Neutrophil (primary cell): Measurements from ENCODE around the gene RHBDD1.

Experiments
- H3K27ac ChIP-seq: fragments of 200-600 bp; sonication (generic); 2 replicates; pipeline ENCODE4 v1.5.1; 2016; ENCODE audit warnings: mild to moderate bottlenecking, moderate library complexity
- H3K27me3 ChIP-seq: fragments of 200-600 bp; sonication (generic); 2 replicates; pipeline ENCODE4 v1.6.0; 2016; ENCODE audit warnings: mild to moderate bottlenecking
- H3K36me3 ChIP-seq: fragments of 200-600 bp; sonication (generic); 2 replicates; pipeline ENCODE4 v1.5.1; 2017
- H3K4me1 ChIP-seq, 2 experiments: fragments of 200-600 bp in 1 of 2; sonication (generic) in 1 of 2; 1 replicate in 1 of 2; 2 replicates in 1 of 2; pipeline versions ENCODE4 v1.5.1 to v1.6.1; 2013 to 2016; ENCODE audit warnings: low read depth in 1 of 2, low read length in 1 of 2, mild to moderate bottlenecking in 1 of 2, moderate library complexity in 1 of 2; ENCODE audit not compliant: control insufficient read depth in 1 of 2, insufficient read depth in 1 of 2
- H3K4me3 ChIP-seq, 2 experiments: fragments of 200-600 bp in 1 of 2; sonication (generic) in 1 of 2; 1 replicate in 1 of 2; 2 replicates in 1 of 2; pipeline ENCODE4 v1.5.1; 2013 to 2016; ENCODE audit warnings: low read depth in 1 of 2, low read length in 1 of 2, mild to moderate bottlenecking in 1 of 2, moderate library complexity in 1 of 2
- H3K9me3 ChIP-seq: fragments of 200-600 bp; sonication (generic); 2 replicates; pipeline ENCODE4 v1.5.1; 2016
- TF ChIP-seq, protein P1 (sequence below): fragments of 200-600 bp; sonication (generic); IDR thresholded peaks from 2 replicates; pipeline ENCODE4 v1.5.1; 2016; ENCODE audit warnings: antibody characterized with exemption

Gene RHBDD1

DNA sequence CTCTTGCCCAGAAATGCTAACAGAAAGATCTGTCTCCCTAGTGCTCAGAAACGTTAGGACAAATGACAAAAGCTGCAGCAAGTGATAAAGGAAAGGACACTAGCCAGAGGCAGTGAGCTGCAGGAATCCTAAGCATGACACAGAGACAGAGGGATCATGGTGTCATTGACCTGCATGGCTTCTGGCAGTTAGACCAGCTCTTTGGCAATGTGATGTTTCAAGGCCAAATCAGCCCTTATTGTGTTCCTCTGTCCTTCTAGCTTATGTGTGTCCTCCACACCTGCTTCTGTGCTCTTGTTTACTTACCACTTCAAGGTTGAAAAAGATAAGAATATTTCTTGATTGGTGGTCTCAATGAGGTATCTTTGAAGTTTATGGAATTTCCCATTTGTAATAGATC lies 120.8 kb downstream of the RHBDD1 start:
- Histone ChIP-seq H3K4me3 (no peak overlapping the region), H3K27me3 (no peaks in the 10 kb centered on the region), H3K4me1 (no peaks in the 10 kb centered on the region), H3K27ac (no peak overlapping the region), H3K9me3 (no peaks in the 10 kb centered on the region), H3K36me3 (no peaks in the 10 kb centered on the region)
- TF ChIP-seq, protein P1, sequence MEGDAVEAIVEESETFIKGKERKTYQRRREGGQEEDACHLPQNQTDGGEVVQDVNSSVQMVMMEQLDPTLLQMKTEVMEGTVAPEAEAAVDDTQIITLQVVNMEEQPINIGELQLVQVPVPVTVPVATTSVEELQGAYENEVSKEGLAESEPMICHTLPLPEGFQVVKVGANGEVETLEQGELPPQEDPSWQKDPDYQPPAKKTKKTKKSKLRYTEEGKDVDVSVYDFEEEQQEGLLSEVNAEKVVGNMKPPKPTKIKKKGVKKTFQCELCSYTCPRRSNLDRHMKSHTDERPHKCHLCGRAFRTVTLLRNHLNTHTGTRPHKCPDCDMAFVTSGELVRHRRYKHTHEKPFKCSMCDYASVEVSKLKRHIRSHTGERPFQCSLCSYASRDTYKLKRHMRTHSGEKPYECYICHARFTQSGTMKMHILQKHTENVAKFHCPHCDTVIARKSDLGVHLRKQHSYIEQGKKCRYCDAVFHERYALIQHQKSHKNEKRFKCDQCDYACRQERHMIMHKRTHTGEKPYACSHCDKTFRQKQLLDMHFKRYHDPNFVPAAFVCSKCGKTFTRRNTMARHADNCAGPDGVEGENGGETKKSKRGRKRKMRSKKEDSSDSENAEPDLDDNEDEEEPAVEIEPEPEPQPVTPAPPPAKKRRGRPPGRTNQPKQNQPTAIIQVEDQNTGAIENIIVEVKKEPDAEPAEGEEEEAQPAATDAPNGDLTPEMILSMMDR, result no peak

DNA sequence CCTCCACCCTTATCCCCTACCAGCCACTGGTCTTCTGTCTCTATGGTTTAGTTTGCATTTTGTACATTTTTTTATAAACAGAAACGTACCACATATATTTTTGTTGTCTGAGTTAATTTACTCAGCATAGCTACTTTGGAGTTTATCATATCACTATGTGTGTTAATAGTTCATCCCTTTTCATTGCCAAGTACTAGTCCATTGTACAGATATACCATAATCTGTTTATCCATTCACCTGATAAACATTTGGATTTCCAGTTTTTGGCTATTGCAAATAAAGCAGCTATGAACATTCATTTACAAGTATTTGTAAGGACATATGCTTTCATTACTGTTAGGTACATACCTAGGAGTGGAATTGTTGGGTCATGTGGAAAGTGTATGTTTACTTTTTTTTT lies 123.6 kb downstream of the RHBDD1 start:
- H3K4me3 ChIP-seq, result no peak overlapping the region
- no peaks in the 10 kb centered on the region for H3K27me3 ChIP-seq
- TF ChIP-seq, protein P1, result no peak
- no peaks in the 10 kb centered on the region for H3K36me3 ChIP-seq
- H3K9me3 ChIP-seq, result no peaks in the 10 kb centered on the region
- no peak overlapping the region for H3K27ac ChIP-seq
- no peaks in the 10 kb centered on the region for H3K4me1 ChIP-seq

DNA sequence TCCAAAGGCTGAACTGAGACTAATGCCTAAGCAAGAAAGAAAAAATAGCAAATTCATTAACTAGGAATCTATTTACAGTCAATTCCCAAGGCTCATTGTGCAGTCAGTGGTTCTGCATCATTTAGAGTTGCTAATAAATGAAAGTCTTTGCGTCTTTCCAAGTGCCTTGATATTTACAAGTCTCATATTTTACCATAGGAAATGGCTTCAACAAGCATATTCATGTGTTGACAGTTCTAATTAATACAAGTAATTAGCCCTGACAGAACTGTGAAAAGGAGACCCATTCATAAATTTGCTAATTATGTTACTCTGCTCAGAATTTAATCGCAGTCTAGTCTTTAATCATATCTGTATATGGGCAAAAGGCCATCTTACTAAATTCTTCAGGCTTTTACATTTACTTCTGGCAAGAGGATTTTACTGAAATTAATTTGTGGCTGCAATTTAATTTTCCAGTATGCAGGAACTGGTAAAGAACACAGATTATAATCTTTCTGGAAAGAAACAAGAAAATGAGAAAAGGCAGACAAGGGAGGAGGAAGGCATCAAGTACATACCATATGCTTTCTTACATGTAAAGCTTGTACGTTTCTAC lies 126.4 kb downstream of the RHBDD1 start:
- Histone ChIP-seq H3K27ac (no peak overlapping the region), H3K36me3 (no peaks in the 10 kb centered on the region), H3K4me1 (no peaks in the 10 kb centered on the region), H3K9me3 (no peaks in the 10 kb centered on the region), H3K27me3 (no peaks in the 10 kb centered on the region), H3K4me3 (no peak overlapping the region)
- TF ChIP-seq, protein P1, result no peak

DNA sequence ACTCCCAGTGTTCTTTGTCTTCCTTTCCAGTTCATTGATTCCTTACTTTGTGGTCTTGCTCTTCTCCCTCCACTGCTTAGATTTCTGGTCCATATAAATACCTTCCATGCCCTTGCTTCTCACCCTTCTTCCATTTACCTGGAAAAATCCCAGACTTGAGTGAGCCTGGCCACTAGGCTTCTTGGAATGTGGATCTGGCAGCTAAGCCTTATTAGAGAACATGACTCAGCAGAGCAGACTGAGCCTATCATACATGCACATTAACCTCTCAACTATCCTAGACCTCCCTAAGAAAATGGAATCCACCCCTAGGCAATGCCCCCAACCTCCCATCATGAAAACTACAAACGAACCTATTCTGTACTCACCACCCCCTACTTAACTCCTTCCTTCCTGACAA lies 127.7 kb downstream of the RHBDD1 start:
- no peak overlapping the region for H3K4me3 ChIP-seq
- H3K27me3 ChIP-seq, result no peaks in the 10 kb centered on the region
- no peak overlapping the region for H3K27ac ChIP-seq
- TF ChIP-seq, protein P1, result no peak
- no peaks in the 10 kb centered on the region for H3K4me1 ChIP-seq
- no peaks in the 10 kb centered on the region for H3K36me3 ChIP-seq
- no peaks in the 10 kb centered on the region for H3K9me3 ChIP-seq

DNA sequence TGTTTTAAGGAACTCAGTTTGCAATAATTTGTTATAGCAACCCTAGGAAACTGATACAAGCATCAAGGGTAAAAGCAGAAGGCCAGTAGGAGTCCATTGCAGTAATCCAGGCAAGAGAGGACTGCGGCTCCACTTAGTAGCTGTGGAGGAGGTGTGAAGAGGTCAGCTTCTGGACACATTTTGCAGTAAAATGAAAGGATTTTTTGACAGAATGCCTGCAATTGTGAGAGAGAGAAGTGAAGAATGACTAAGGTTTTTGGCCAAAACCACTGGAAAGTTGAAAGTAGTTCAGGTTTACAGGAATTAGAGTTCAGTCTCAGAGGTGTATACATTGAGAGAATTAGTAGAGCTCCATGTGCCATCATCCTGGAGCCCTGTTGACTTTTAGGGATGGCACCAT lies 129.5 kb downstream of the RHBDD1 start:
- Histone ChIP-seq H3K36me3 (no peaks in the 10 kb centered on the region), H3K4me3 (no peak overlapping the region), H3K4me1 (no peaks in the 10 kb centered on the region), H3K27me3 (no peaks in the 10 kb centered on the region), H3K9me3 (no peaks in the 10 kb centered on the region), H3K27ac (no peak overlapping the region)
- TF ChIP-seq, protein P1, result no peak
